ENCODE data around the gene TMEM26.

The TMEM26 gene

DNA sequence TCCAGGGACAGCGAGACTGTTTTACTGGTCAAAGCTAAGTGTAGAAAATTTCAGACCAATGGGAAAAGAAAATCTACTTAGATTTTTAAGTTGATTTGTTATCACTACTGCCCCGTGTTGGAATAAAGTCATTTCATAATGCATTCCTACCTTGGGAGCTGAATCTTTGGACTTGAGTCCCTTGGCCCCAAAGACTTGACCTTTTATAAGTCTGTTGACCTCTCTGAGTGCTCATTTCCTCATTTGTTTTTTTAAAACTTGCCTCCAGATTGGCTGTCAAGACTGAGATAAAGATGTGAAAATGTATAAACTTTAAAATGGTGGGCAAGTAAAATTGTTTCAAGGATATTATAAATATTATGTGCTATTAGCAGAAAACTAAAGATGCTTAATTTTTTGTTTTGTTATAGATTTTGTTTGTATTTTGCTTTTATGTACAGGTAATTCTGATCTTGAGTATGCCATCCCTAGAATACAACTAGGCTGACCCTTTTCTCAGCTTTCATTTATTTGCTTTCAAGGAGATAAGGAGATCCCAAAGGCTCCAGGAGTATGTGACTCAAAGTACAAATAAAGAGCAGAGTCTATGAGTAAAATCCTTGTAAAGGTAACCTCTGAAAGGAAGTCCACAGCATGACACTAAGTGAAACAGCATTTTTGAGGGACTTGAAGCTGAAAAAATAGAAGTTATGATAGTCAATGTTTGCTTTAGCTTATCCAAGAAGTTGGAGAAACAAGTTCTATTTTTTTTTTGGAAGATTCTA, 54.6 kb downstream of the TMEM26 start:
- ChIA-PET POLR2A (no interaction called here), CTCF (interaction anchor here (0.5 to 0.6 kb wide), 2 partner anchors 177 to 578 kb away, joined by 3 read pairs; no protein-coding TSS in a partner anchor)
- H3K4me3 ChIP-seq (ENCODE audit: low read depth, low read length): no peak overlapping the region
- no peak overlapping the region for H3K27ac ChIP-seq (ENCODE audit: extremely low read depth, low read depth, low read length)
- H3K4me1 ChIP-seq (ENCODE audit: control insufficient read depth, insufficient read depth, low read length): no peaks in the 10 kb centered on the region
- no peaks in the 10 kb centered on the region for H3K9me3 ChIP-seq (ENCODE audit: control insufficient read depth, insufficient read depth, low read depth, low read length)
- no peaks in the 10 kb centered on the region for H3K36me3 ChIP-seq (ENCODE audit: control insufficient read depth in 2 of 2, insufficient read depth in 1 of 2, low read length in 2 of 2)
- TF ChIP-seq ZBTB17 (tag by site-specific recombination; IDR thresholded peaks at IDR 0.05): no peak
- TF ChIP-seq, protein P1, sequence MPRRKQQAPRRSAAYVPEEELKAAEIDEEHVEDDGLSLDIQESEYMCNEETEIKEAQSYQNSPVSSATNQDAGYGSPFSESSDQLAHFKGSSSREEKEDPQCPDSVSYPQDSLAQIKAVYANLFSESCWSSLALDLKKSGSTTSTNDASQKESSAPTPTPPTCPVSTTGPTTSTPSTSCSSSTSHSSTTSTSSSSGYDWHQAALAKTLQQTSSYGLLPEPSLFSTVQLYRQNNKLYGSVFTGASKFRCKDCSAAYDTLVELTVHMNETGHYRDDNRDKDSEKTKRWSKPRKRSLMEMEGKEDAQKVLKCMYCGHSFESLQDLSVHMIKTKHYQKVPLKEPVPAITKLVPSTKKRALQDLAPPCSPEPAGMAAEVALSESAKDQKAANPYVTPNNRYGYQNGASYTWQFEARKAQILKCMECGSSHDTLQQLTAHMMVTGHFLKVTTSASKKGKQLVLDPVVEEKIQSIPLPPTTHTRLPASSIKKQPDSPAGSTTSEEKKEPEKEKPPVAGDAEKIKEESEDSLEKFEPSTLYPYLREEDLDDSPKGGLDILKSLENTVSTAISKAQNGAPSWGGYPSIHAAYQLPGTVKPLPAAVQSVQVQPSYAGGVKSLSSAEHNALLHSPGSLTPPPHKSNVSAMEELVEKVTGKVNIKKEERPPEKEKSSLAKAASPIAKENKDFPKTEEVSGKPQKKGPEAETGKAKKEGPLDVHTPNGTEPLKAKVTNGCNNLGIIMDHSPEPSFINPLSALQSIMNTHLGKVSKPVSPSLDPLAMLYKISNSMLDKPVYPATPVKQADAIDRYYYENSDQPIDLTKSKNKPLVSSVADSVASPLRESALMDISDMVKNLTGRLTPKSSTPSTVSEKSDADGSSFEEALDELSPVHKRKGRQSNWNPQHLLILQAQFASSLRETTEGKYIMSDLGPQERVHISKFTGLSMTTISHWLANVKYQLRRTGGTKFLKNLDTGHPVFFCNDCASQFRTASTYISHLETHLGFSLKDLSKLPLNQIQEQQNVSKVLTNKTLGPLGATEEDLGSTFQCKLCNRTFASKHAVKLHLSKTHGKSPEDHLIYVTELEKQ (tag by site-specific recombination; IDR thresholded peaks at IDR 0.05; ENCODE audit: borderline replicate concordance): no peak

DNA sequence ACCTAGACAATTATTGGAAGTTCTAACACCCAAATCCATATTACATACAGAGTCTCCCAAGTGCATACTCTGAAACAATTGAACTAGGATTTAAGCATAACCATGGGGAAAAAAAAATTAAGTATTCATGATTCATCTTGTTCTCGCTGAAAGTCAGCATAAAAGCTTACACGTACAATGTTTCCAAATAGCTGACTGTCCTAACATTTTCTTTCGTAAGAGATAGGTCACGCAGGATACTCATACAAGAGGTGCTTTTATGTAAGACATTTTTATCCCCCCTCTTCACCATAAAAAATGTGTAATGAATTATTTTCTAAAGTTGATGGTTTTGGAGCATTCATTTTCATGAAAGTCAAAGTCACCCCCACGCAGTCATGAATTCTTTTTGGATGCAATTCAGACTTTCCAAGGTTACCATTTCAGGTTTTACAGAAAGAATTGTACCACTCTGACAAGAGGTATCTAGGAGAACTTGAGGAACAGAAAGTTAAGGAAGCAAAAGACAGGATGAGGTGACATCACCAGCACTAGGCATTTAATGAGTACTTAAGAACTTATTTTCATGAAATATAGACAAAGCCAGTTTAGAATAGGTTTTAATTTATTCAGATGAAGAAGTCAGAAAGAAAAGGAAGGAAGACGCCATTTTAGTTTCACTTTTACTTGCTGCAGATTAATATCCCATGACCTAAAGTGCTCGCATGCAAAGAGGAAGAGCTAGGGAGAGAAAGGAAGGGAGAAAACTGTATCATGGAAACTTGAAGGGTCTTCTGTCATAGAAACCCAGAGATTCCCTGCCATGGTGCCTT, 55.8 kb downstream of the TMEM26 start:
- Histone ChIP-seq H3K4me1 (ENCODE audit: control insufficient read depth, insufficient read depth, low read length) (no peaks in the 10 kb centered on the region), H3K27ac (ENCODE audit: extremely low read depth, low read depth, low read length) (no peak overlapping the region), H3K4me3 (ENCODE audit: low read depth, low read length) (no peak overlapping the region), H3K9me3 (ENCODE audit: control insufficient read depth, insufficient read depth, low read depth, low read length) (no peaks in the 10 kb centered on the region), H3K36me3 (ENCODE audit: control insufficient read depth in 2 of 2, insufficient read depth in 1 of 2, low read length in 2 of 2) (no peaks in the 10 kb centered on the region)
- POLR2A ChIA-PET: no interaction called here
- CTCF ChIA-PET: interaction anchor here (0.5 kb wide), 1 partner anchor 178 kb away, joined by 3 read pairs; no protein-coding TSS in a partner anchor
- TF ChIP-seq ZNF837 (tag by site-specific recombination; IDR thresholded peaks at IDR 0.05): no peak
- TF ChIP-seq ZNF114 (tag by site-specific recombination; IDR thresholded peaks at IDR 0.05): no peak
- TF ChIP-seq GLI2 (tag by site-specific recombination; IDR thresholded peaks at IDR 0.05; ENCODE audit: borderline replicate concordance, low read depth): no peak
- no peak for TF ChIP-seq ZNF311 (tag by site-specific recombination; IDR thresholded peaks at IDR 0.05; ENCODE audit: borderline replicate concordance)
- TF ChIP-seq ZNF157 (tag by site-specific recombination; IDR thresholded peaks at IDR 0.05): no peak
- no peak for TF ChIP-seq ZNF76 (tag by site-specific recombination; IDR thresholded peaks at IDR 0.05; ENCODE audit: borderline replicate concordance, low read depth)
- no peak for TF ChIP-seq YY1 (tag by site-specific recombination; IDR thresholded peaks at IDR 0.05)
- TF ChIP-seq TRIM28 (IDR thresholded peaks at IDR 0.05; ENCODE audit: borderline replicate concordance, low read length): no peak
- no peak for TF ChIP-seq ZNF529 (tag by site-specific recombination; IDR thresholded peaks at IDR 0.05; ENCODE audit: insufficient replicate concordance)
- no peak for TF ChIP-seq ZNF266 (tag by site-specific recombination; IDR thresholded peaks at IDR 0.05; ENCODE audit: low read depth)
- no peak for TF ChIP-seq ZFP3 (tag by site-specific recombination; IDR thresholded peaks at IDR 0.05; ENCODE audit: low read depth)
- no peak for TF ChIP-seq ZNF510 (tag by site-specific recombination; IDR thresholded peaks at IDR 0.05; ENCODE audit: insufficient replicate concordance)
- TF ChIP-seq, protein P2, sequence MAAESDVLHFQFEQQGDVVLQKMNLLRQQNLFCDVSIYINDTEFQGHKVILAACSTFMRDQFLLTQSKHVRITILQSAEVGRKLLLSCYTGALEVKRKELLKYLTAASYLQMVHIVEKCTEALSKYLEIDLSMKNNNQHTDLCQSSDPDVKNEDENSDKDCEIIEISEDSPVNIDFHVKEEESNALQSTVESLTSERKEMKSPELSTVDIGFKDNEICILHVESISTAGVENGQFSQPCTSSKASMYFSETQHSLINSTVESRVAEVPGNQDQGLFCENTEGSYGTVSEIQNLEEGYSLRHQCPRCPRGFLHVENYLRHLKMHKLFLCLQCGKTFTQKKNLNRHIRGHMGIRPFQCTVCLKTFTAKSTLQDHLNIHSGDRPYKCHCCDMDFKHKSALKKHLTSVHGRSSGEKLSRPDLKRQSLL (tag by site-specific recombination; IDR thresholded peaks at IDR 0.05): no peak
- TF ChIP-seq, protein P1 (tag by site-specific recombination; IDR thresholded peaks at IDR 0.05; ENCODE audit: borderline replicate concordance): no peak
- TF ChIP-seq, protein P3, sequence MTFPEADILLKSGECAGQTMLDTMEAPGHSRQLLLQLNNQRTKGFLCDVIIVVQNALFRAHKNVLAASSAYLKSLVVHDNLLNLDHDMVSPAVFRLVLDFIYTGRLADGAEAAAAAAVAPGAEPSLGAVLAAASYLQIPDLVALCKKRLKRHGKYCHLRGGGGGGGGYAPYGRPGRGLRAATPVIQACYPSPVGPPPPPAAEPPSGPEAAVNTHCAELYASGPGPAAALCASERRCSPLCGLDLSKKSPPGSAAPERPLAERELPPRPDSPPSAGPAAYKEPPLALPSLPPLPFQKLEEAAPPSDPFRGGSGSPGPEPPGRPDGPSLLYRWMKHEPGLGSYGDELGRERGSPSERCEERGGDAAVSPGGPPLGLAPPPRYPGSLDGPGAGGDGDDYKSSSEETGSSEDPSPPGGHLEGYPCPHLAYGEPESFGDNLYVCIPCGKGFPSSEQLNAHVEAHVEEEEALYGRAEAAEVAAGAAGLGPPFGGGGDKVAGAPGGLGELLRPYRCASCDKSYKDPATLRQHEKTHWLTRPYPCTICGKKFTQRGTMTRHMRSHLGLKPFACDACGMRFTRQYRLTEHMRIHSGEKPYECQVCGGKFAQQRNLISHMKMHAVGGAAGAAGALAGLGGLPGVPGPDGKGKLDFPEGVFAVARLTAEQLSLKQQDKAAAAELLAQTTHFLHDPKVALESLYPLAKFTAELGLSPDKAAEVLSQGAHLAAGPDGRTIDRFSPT (tag by site-specific recombination; IDR thresholded peaks at IDR 0.05): no peak
- TF ChIP-seq KLF10 (tag by site-specific recombination; IDR thresholded peaks at IDR 0.05): no peak
- no peak for TF ChIP-seq ZNF621 (tag by site-specific recombination; IDR thresholded peaks at IDR 0.05)
- TF ChIP-seq ZNF677 (tag by site-specific recombination; IDR thresholded peaks at IDR 0.05): no peak
